GM19397 (cell line): ENCODE results near the gene TSPAN9.

Source experiments
- ATAC-seq: cut with Tn5 transposase; IDR thresholded peaks from one replicate; pipeline ENCODE4 v1.9.1; 2021; ENCODE audit warnings: mild to moderate bottlenecking, moderate library complexity; ENCODE audit not compliant: unreplicated experiment

TSPAN9 gene

GRCh38 chr12:3137814-3138445 lies 60.8 kb downstream of the TSPAN9 start:
- no peak for ATAC-seq

- ATAC-seq = no peak
Observed at GRCh38 chr12:3138941-3139511, 61.8 kb downstream of the TSPAN9 start.

DNA sequence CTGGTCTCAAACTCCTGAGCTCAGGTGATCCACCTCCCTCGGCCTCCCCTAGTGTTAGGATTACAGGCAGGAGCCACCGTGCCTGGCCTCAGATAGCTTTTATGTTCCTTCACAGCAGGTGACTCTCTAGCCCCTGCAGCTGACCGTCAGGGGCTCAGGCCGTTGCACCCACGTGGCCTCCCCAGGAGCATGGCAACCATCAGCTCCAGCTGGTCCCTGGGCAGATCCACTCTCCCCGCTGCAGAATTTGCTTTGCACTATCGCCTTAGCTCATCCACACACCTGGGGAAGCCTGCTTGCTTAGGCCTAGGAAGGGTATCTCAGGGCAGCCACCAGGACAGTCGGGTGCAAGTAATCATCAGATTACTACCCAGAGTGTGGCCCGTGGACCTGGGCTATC lies 62.6 kb downstream of the TSPAN9 start:
- ATAC-seq = no peak

DNA sequence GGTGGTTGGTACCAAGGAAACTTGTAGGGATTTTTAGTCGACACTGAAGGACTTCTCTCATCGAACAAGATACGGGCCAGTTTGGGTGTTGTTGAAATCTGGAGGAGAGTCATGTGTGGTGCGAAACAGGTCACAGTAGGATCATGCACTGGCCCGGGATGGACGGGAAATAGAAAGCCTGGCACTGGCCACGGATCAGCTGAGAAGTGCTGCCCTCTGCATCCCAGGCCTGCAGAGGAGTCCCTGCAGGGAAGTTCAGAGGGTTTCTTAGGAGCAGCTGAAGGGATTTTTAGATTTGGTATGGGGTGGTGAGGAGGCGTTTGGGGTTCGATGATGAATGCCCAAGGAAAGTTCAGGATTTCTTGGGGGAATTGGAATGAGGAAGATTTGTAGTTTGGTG lies 63.1 kb downstream of the TSPAN9 start:
- ATAC-seq = no peak

- no peak for ATAC-seq
Observed at GRCh38 chr12:3141339-3142321, 64.5 kb downstream of the TSPAN9 start.

DNA sequence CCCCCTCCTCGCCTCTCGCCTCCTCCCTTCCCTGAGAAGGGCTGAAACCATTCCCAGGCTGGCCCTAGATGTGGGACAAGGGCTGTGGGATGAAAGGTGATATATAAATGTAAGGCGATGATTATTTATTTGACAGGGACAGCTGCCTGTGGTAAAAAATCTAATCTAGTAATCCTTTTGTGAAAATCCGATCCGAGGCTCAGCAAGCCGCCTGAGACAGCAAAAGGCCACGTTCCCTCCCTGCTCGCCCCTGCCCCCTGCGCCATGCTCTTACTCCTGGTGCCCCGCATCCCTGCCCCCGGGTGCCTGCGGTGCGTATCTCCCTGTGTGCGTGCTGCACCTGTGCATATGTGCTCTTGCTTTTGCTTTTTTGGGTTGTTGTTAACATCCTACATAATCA lies 65.2 kb downstream of the TSPAN9 start:
- ATAC-seq = no peak

DNA sequence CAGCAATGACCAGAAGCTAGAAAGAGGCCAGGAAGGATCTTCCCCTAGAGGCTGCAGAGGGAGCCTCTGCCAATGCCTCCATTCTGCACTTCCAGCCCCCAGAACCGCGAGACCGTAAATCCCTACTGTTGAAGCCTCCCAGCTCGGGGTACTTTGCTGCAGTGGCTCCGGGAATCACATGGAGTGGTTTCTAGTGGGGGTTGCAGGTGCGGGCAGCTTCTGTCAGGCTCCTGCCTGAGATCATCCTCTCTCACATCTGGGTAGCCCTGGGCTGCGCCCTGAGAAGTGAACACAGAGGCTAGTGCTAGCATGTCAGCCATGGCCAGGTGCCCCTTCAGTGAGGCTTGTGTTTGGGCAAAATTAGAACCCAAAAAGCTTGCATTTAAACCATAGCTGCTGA lies 67.3 kb downstream of the TSPAN9 start:
- ATAC-seq = no peak

DNA sequence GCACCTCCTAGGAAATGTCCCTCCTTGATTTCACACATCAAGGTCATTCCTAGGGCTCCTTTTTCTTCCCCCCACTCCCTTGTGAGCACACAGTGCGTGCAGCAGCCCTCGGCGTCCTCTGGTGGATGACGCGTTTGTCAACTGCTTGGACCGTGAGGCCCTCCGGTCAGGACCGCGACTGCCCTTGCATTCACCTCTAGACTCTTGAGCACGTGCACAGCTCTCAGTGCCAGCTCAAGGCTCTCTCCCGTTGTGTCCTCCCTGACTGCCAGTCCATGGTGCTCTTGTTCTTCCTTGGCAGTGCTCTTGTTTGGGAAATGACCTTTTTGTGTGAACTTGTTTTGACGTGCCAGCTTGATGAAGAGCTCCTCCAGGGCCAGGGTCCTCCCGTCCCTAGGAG lies 67.9 kb downstream of the TSPAN9 start:
- ATAC-seq = no peak

DNA sequence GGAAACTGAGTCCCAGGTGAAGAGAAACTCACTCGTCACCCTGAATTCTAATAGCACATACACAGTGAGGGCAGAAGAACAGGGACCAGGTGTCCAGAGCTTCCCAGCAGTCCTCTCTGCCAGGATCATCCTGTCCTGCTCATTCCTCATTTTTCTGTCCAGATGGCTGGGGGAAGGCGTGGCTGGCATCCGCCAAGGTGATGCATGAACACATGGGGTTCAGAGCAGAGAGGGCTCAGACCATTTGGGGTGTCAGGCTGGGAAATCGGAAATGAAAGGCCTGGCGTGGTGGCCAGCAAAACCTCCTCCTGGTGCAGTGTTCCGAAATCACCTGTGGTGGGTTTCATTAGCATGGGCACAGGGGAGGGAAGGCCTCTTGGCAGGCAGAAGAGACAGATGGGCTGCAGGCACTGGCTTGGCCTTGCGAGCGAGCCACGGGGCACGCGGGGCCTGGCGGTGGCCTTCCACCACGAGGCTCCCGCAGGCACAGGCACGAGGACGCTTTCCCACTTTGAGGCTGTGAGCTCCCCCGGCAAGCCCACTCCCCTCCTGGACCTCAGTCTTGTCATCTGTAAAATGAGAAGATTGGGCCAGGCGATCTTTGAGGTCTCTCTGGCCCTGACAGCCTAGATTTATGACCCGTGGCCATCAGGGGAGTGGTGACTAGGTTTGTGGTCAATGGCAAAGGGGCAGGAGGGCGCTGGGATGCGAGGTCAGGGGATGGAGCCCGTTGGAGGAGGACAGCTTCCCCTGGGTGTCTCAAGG lies 68.5 kb downstream of the TSPAN9 start:
- no peak for ATAC-seq

DNA sequence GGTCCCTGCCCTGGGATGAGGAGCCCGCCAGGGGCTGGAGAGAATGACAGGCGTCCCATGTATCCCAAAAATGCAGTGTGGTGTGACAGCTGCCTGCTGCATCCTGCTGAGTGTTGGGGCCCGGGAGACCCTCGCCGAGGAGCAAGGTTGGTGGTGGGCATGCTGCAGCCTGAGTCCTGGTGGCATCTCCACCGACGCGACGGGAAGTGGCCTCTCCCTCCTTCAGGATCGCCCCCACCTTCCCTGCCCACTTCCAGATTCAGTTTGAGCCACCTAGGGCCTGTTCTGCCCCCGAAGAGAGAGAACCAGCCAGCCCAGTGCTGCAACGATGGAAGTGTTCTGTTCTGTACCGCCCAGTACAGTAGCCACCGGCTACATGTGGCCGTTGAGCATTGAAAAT lies 70.1 kb downstream of the TSPAN9 start:
- ATAC-seq = no peak

- ATAC-seq = no peak
Observed at GRCh38 chr12:3148366-3149000, 71.3 kb downstream of the TSPAN9 start.

- no peak for ATAC-seq
Observed at GRCh38 chr12:3149515-3150307, 72.5 kb downstream of the TSPAN9 start.

- no peak for ATAC-seq
Observed at GRCh38 chr12:3150308-3150670, 73.1 kb downstream of the TSPAN9 start.

GRCh38 chr12:3150931-3151835 lies 74.0 kb downstream of the TSPAN9 start:
- ATAC-seq = no peak

GRCh38 chr12:3152011-3152511 lies 74.9 kb downstream of the TSPAN9 start:
- no peak for ATAC-seq

- ATAC-seq = no peak
Observed at GRCh38 chr12:3152892-3153291, 75.7 kb downstream of the TSPAN9 start.

DNA sequence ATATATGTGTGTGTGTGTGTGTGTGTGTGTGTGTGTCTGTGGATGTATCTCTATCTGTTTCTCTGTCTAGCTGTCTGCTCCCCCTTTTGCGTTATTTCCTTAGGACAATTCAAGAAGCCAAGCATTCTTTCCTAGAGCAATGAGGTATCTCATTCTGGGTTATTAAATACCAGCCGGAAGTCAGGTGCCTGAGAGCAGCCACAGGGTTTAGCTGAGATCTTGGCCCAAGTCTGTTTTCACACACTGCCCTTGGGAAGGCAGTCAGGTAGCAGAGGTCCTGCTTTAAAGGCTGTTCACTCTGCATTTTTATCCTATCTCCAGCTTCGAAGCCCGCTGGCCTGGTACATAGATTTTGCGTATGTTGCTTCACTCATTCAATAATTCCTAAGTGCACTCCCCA lies 76.8 kb downstream of the TSPAN9 start:
- ATAC-seq = no peak

DNA sequence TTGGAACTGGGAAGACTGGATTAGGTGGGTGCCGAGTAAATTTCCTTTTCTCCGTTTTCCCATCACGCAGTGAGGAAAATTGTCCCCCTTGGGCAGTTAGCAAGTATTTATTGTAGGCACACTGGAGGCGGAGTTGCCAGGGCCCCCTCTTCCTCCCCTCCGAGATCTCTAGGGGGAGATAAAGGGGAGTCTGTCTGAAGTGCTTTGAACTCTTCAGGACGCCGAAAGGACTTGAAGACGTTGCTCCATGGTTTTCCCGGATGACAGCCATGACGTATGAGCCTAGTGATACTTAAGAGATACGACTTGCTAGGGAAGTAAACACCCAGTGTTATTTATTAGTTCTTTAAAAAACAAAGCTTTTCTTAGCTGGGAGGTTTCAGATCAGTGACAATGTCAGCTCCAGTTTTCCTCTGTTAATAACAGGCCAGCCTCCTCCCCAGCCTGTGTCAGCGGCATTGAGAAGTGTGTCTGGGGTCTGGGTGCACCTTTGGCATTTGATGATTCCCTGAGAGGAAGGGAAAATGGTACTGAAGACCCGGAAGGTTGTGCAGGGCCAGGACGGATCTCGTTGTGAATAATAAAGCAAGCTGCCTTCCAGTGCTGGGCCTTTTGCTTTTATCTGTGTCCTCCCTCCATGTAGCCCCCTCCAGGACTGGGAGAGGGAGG lies 78.7 kb downstream of the TSPAN9 start:
- no peak for ATAC-seq
